Hematopoietic multipotent progenitor cell (in vitro differentiated cells): Measurements from ENCODE around the gene TAP1. TPM values are rescaled to one million over a fixed set of nuclear protein-coding genes. Genes with fewer than 3 reads are reported as not detected.
"Not testable (repeated sequence)": the region's sequence is repeated elsewhere in the genome, so short reads cannot be mapped to it uniquely, and the experiment has no call there.

Experiments used
- DNase-seq, 3 donors: peaks; one replicate each; pipeline ENCODE4 v3.0.0-alpha.2; 2011 to 2015; ENCODE audit warnings: low read depth in 2 of 3, low spot score in 2 of 3
- total RNA-seq: library from RNA; depleted of rRNA; stranded (reverse); fragments of >200 nt; gene quantifications from one replicate; pipeline ENCODE4 v1.2.3, GENCODE V29; 2012

The TAP1 gene, protein sequence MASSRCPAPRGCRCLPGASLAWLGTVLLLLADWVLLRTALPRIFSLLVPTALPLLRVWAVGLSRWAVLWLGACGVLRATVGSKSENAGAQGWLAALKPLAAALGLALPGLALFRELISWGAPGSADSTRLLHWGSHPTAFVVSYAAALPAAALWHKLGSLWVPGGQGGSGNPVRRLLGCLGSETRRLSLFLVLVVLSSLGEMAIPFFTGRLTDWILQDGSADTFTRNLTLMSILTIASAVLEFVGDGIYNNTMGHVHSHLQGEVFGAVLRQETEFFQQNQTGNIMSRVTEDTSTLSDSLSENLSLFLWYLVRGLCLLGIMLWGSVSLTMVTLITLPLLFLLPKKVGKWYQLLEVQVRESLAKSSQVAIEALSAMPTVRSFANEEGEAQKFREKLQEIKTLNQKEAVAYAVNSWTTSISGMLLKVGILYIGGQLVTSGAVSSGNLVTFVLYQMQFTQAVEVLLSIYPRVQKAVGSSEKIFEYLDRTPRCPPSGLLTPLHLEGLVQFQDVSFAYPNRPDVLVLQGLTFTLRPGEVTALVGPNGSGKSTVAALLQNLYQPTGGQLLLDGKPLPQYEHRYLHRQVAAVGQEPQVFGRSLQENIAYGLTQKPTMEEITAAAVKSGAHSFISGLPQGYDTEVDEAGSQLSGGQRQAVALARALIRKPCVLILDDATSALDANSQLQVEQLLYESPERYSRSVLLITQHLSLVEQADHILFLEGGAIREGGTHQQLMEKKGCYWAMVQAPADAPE
- total RNA-seq, result 88.1 TPM

GRCh38 chr6:32853541-32854375, at the start of gene TAP1, which contains the start of gene PSMB9:
TSS of gene TAP1 (minus strand) at chr6:32853704. CDS start at chr6:32853636, 68 bp downstream.
TSS of gene PSMB9 (plus strand) at chr6:32854192. CDS start at chr6:32854230, 38 bp downstream.
- peak; percentile 93 to 96 (median 95) for DNase-seq

GRCh38 chr6:32895006-32895345, 41.5 kb upstream of the TAP1 start:
- DNase-seq, result no peak

DNA sequence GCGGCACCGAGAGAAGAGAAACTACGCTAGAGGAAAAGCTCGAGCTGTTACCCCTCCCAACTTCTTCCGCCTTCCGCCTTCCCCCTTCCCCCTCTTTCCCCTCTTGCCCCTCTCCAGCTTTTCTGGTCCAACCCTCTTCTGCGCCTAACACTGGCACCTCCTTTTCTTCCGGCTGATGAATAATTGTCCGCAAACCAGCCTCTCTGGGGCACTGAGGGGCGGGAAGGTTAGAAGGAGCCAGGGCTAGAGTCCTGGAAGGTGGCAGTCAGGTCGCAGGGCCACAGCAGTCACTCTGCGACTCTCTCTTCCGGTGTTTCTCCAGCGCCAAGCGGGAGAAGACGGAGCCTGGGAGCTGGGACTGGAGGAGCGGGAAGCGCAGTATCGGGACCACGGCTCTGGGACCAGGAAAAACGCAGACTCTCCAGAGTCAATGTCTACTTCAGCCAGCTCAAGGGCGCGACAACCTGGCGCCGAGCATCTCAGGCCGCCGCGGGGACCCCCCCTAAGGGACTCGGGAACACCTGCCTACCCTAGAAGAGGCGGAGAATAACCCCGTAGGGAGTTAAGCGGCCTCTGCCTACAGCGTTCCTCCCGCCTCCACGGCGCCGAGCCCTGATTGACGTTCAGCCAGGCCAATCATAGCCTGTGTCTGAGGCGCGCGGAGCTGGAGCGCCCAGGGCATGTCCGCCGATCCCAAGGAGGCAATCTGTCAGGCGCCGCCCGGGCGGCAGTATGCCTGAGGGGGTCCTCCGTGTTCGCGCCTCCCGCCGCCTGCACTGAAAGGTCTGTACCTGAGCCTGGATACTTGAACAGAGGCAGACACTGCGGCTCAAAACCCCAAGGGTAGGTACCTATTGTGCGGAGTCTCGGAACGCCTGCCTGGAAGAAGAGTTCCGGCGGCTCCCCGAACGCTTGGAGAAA, 40.8 kb upstream of the TAP1 start:
- peak; percentile 92 to 94 (median 92) for DNase-seq

DNA sequence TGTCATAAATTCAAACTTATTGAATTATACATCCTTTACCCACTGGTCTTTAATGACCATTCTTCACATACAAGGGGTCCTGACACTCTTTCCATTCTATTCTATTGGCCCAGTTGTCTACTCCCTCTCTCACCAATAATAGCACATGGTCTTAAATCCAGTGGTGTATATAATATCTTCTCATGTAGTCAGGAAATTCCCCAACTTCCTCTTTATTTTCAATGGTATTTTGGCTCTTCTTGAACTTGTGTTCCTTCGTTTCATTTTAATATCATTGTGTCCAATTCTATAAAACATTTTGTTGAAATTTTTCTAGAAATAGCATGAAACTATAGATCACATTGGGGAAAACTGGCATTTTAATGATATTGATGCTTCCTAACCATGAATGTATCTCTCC, 37.3 kb upstream of the TAP1 start:
- peak in 1 of 3 donors; percentile 18 for DNase-seq

GRCh38 chr6:32889533-32889932, 36.0 kb upstream of the TAP1 start:
- no peak for DNase-seq

DNA sequence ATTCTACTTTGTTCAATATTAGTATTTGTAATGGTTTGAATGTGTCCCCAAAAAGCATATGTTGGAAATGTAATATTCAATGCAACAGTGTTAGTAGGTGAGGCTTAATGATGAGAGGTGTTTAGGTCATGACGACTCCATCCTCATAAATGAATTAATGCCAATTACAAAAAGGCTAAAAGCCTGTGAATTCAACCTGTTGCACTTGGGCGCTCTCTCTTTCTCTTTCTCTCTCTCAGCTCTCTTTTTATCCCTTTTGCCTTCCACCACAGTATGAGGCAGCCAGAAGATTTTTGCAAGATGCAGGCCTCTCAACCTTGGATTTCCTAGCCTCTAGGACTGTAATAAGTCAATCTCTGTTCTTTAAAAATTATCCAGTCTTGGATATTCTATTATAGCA, 35.1 kb upstream of the TAP1 start:
- no peak for DNase-seq

GRCh38 chr6:32887616-32888015, 34.1 kb upstream of the TAP1 start:
- no peak for DNase-seq

DNA sequence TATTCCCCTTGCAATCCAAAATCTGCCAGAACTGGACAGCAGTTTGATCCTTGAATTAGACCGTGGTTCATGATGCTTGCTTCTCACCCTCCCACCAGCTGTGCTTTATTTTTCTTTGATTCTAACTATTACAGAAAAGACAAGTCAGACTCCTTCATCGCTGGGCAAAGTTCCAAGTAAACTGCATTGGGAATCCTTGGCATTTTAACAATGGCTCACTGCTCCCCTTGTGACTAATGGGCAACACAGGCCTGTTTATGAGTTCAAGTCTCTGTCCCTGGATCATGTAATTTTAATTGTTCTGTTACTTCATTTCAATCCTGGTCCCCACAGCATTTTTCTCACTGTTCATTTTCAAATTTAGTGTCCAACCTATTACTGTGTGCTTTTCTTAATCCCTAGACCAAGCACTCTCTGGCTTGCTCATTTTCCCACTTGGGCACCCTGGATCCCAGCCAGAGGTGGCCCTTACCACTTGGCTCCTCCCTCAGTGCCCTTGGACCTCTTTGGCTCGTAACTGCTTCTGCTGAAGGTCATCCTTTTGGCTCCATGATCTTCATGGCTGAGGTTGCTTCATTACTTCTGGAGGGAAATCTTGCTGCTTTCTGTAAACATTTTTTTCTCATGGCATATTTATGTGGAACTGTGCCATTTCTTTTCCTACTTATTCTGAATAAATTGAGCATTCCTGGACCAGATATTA, 33.3 kb upstream of the TAP1 start:
- no peak for DNase-seq

DNA sequence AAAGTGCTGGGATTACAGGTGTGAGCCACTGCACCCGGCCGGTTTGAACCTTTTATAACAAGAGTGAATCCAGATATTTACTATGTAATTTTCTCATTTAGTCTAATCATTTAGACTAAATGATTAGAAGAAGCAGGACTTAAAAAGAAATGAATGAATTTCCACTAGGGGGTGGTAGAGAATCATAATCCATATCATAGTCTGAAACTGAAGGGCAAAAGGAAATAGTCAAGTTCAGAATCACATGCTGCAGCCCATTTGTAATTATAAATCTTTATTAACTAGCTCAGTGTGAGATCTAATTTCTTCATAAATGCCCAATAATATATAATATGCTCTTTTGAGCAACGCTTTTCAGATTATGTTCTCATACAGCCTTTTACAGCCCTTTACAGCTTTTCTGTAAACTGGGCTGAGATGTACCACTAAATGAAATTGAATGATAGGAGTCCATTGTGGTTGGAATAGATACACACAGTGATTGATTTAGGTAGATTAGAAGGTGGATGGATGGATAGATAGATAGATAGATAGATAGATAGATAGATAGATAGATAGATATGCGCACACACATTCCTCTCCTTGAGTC, 32.3 kb upstream of the TAP1 start:
- peak; percentile 38 to 90 (median 71) for DNase-seq

GRCh38 chr6:32883789-32884188, 30.3 kb upstream of the TAP1 start:
- no peak for DNase-seq

GRCh38 chr6:32882879-32883250, 29.4 kb upstream of the TAP1 start:
- no peak for DNase-seq

GRCh38 chr6:32880962-32881361, 27.5 kb upstream of the TAP1 start:
- not testable (repeated sequence) for DNase-seq

GRCh38 chr6:32879691-32880090, 26.2 kb upstream of the TAP1 start:
- DNase-seq, result no peak

DNA sequence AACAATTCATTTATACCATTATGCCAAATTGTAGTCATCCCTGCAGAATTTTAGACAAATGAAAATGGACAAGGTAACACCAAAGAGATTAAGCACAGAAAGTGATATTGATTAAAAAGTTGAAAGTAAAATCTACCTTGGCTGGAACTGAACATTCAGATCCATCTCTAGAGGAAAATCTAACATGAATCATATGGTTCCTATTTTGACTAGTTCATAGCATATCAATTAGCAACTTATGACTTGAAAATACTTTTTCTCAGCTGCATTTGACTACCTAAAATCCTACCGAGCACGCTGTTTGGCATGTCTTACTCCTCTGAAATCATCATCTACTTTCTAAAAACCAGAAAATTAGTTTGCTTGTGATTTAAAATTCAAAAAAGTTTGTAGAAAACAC, 23.1 kb upstream of the TAP1 start:
- DNase-seq, result no peak

DNA sequence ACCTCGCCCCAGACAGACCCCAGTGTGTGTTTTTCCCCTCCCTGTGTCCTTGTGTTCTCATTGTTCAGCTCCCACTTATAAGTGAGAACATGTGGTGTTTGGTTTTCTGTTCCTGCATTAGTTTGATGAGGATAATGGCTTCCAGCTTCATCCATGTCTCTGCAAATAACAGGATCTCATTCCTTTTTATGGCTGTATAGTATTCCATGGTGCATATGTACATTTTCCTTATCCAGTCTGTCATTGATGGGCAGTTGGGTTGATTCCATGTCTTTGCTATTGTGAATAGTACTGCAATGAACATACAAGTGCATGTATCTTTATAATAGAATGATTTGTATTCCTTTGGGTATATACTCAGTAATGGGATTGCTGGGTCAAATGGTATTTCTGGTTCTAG, 20.4 kb upstream of the TAP1 start:
- not testable (repeated sequence) for DNase-seq

GRCh38 chr6:32868257-32868788, 14.8 kb upstream of the TAP1 start:
- peak; percentile 79 to 92 (median 88) for DNase-seq

DNA sequence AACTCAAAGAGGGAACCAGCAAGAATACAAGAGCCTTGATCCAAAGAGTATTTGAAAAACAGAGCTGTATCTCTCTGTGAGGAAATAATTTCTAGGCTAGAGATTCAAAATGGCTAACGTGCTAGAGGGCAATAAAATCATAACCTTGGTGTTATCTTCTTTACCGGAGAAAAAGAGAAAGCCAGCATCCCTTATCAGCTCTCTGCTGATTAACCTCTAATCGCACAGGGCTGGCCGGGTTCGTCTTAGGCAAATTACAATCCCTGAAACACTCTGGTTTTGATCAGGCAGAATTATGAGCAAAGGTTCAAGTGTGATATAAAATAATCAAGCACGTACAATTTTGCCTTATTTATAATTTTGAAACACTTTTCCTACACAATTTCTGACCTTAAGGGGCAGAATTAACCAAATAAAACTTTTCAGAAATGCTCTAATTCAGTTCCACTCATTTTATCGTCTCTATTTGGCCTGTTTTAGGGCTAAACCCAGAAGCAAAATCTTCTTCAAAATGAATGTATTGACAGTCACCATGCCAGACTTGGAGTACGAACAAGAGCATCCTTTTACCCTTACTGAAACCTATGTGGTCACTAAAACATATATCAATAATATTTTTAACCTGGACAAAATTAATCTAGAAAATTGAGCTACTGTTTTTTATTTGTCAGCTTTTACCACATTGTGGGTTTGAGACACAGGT, 14.2 kb upstream of the TAP1 start:
- DNase-seq, result no peak

GRCh38 chr6:32867022-32867477, 13.5 kb upstream of the TAP1 start:
- peak in 1 of 3 donors; percentile 33 for DNase-seq
